GM12878 (cell line): ENCODE data around the gene CEP19. TPM values are rescaled to one million over a fixed set of nuclear protein-coding genes. Genes with fewer than 3 reads are reported as not detected.

ENCODE experiments used
- ATAC-seq: fragments of 200-7000 bp; cut with Tn5 transposase; 3 replicates; pipeline ENCODE4 v1.9.1; 2020; ENCODE audit warnings: mild to moderate bottlenecking, moderate library complexity
- BruUV-seq: library from RNA; stranded (reverse); fragments of 400-500 nt; replicated peaks from 2 replicates; lab custom pipeline; 2021; lab: Mats Ljungman, UMichigan
- CTCF ChIA-PET: fragments of 300-600 bp; sonication (Branson Sonifier 250); formaldehyde crosslinking; extraction: SDS; loops from one replicate; lab custom pipeline; 2021; ENCODE audit warnings: inconsistent platforms; lab: Yijun Ruan, JAX
- POLR2A ChIA-PET: fragments of 350-600 bp; formaldehyde crosslinking; extraction: SDS; loops from one replicate; lab custom pipeline; 2021; ENCODE audit warnings: inconsistent platforms; lab: Charles Lee
- RAD21 ChIA-PET: fragments of 300-600 bp; sonication (Branson Sonifier 250); formaldehyde crosslinking; loops from one replicate; lab custom pipeline; 2023; ENCODE audit warnings: antibody characterized with exemption; ENCODE audit not compliant: unreplicated experiment; lab: Charles Lee
- SMC1A ChIA-PET: fragments of 300-600 bp; sonication (Branson Sonifier 250); formaldehyde crosslinking; loops from one replicate; lab custom pipeline; 2023; ENCODE audit not compliant: unreplicated experiment, uncharacterized antibody; lab: Charles Lee
- DNase-seq: peaks from one replicate; pipeline ENCODE4 v3.0.0-alpha.2; 2011; ENCODE audit warnings: low read depth, low spot score
- FAIRE-seq: peaks from 3 replicates; lab custom pipeline; 2011; peaks lifted over from hg19 to GRCh38; lab: Jason Lieb, UNC
- H2AFZ ChIP-seq: 2 replicates; pipeline ENCODE4 v1.6.0; 2011; ENCODE audit warnings: low read depth, low read length, control low read depth; ENCODE audit not compliant: control insufficient read depth
- H3K27ac ChIP-seq: 2 replicates; pipeline ENCODE4 v1.5.1; 2011; ENCODE audit warnings: control low read depth; ENCODE audit not compliant: control insufficient read depth, insufficient read depth
- H3K27me3 ChIP-seq, 2 experiments: replicated peaks in 1 of 2; 2 replicates each; pipeline versions ENCODE4 v1.6.0 to v1.6.1; 2011; ENCODE audit warnings: low read length in 1 of 2; ENCODE audit not compliant: control insufficient read depth in 2 of 2, insufficient read depth in 2 of 2
- H3K36me3 ChIP-seq, 2 experiments: 2 replicates each; pipeline ENCODE4 v1.5.1; 2011; ENCODE audit warnings: low read length in 1 of 2; ENCODE audit not compliant: control insufficient read depth in 2 of 2, insufficient read depth in 2 of 2
- H3K4me1 ChIP-seq: 2 replicates; pipeline ENCODE4 v1.6.1; 2011; ENCODE audit warnings: mild to moderate bottlenecking, low read length, moderate library complexity, mixed read lengths; ENCODE audit not compliant: control insufficient read depth, insufficient read depth
- H3K4me2 ChIP-seq: 2 replicates; pipeline ENCODE4 v1.6.0; 2011; ENCODE audit warnings: control low read depth; ENCODE audit not compliant: control insufficient read depth, insufficient read depth
- H3K4me3 ChIP-seq: fragments of 200-600 bp; sonication (generic); 2 replicates; pipeline ENCODE4 v1.5.1; 2016
- H3K79me2 ChIP-seq: 2 replicates; pipeline ENCODE4 v1.6.0; 2011; ENCODE audit warnings: low read length; ENCODE audit not compliant: control insufficient read depth, insufficient read depth
- H3K9ac ChIP-seq: 2 replicates; pipeline ENCODE4 v1.8.0; 2011; ENCODE audit warnings: low read length, control low read depth, mixed read lengths; ENCODE audit not compliant: control insufficient read depth, insufficient read depth
- H3K9me3 ChIP-seq: replicated peaks from 3 replicates; pipeline ENCODE4 v1.5.1; 2011; ENCODE audit warnings: mild to moderate bottlenecking, low read length; ENCODE audit not compliant: control insufficient read depth, insufficient read depth
- H4K20me1 ChIP-seq: 2 replicates; pipeline ENCODE4 v1.6.0; 2011; ENCODE audit not compliant: control insufficient read depth, insufficient read depth
- BCL11A ChIP-seq: IDR thresholded peaks from 2 replicates; pipeline ENCODE4 v1.6.1; 2011; ENCODE audit warnings: low read depth, low read length
- CHD4 ChIP-seq: fragments of 200-600 bp; sonication (generic); IDR thresholded peaks from 2 replicates; pipeline ENCODE4 v1.6.1; 2016; ENCODE audit warnings: mild to moderate bottlenecking
- FOXK2 ChIP-seq: fragments of 450-650 bp; IDR thresholded peaks from 2 replicates; pipeline ENCODE4 v1.6.1; 2017; ENCODE audit warnings: mild to moderate bottlenecking, moderate library complexity
- GATAD2B ChIP-seq: fragments of 450-650 bp; conservative IDR thresholded peaks from 2 replicates; pipeline ENCODE4 v1.6.1; 2017; ENCODE audit warnings: low read depth, mild to moderate bottlenecking, moderate library complexity
- IRF4 ChIP-seq: IDR thresholded peaks from 2 replicates; pipeline ENCODE4 v1.6.1; 2011; ENCODE audit warnings: low read depth, low read length
- MEF2B ChIP-seq: fragments of 450-650 bp; IDR thresholded peaks from 2 replicates; pipeline ENCODE4 v1.6.1; 2018; ENCODE audit warnings: mild to moderate bottlenecking, moderate library complexity; ENCODE audit not compliant: partially characterized antibody, poor library complexity, severe bottlenecking
- POLR2AphosphoS5 ChIP-seq: IDR thresholded peaks from 2 replicates; pipeline ENCODE4 v1.6.1; 2011; ENCODE audit warnings: mild to moderate bottlenecking, low read length, inconsistent platforms
- RAD51 ChIP-seq: fragments of 450-650 bp; IDR thresholded peaks from 2 replicates; pipeline ENCODE4 v1.6.1; 2016; ENCODE audit warnings: moderate library complexity, mild to moderate bottlenecking, inconsistent platforms
- RELA ChIP-seq: fragments of 450-650 bp; IDR thresholded peaks from 2 replicates; pipeline ENCODE4 v1.8.0; 2014; ENCODE audit warnings: borderline replicate concordance; ENCODE audit not compliant: partially characterized antibody
- RFX5 ChIP-seq: IDR thresholded peaks from 2 replicates; pipeline ENCODE4 v1.6.1; 2011; ENCODE audit warnings: low read depth, low read length, improper control_type of control experiment
- SUZ12 ChIP-seq: fragments of 200-600 bp; sonication (generic); IDR thresholded peaks from one replicate; pipeline ENCODE4 v1.6.1; 2018; ENCODE audit warnings: antibody characterized with exemption, mild to moderate bottlenecking; ENCODE audit not compliant: unreplicated experiment
- ZNF217 ChIP-seq: fragments of 450-650 bp; IDR thresholded peaks from 2 replicates; pipeline ENCODE4 v1.6.1; 2017; ENCODE audit warnings: antibody characterized with exemption, mild to moderate bottlenecking
- ZNF274 ChIP-seq: IDR thresholded peaks from one replicate; pipeline ENCODE4 v1.8.0; 2011; ENCODE audit not compliant: insufficient read length, insufficient read depth
- WGBS: methylation state at CpG from one replicate; pipeline ENCODE4 v1.1.6; 2016; ENCODE audit warnings: low lambda C conversion rate; ENCODE audit not compliant: insufficient replicate concordance, insufficient coverage; ENCODE audit errors: missing lambda C conversion rate; 5-methylcytosine and 5-hydroxymethylcytosine counted together
- in situ Hi-C: fragments of 300-500 bp; cut with MboI; formaldehyde crosslinking; loops from 9 replicates; pipeline ENCODE4 v1.14.3; 2018; ENCODE audit warnings: mixed read lengths
- intact Hi-C: fragments of 100-400 bp; cut with micrococcal nuclease; formaldehyde crosslinking; loops from one replicate; pipeline ENCODE4 v1.14.2; 2022; ENCODE audit not compliant: unreplicated experiment
- polyA plus RNA-seq, 11 experiments: library from polyadenylated mRNA; depleted of rRNA in 4 of 11; unstranded in 6 of 11; stranded (reverse) in 5 of 11; fragments of >200 nt; fragmentation: Nextera tagmentation in 4 of 11; fragmentation: Illumina TruSeq in 1 of 11; extraction: Ambion mirVana in 4 of 11; extraction: Trizol in 1 of 11; gene quantifications; 1 replicate in 1 of 11; 2 replicates in 10 of 11; pipeline versions ENCODE4 v1.2.1 to v1.2.3, GENCODE V29; 2011 to 2016; ENCODE audit warnings: inconsistent platforms in 2 of 11, missing spikeins in 2 of 11, low read depth in 1 of 11
- total RNA-seq, 4 experiments: library from RNA; depleted of rRNA in 3 of 4; stranded (reverse); fragments of >200 nt in 3 of 4; fragmentation: Illumina TruSeq in 1 of 4; extraction: Trizol in 1 of 4; gene quantifications; 2 replicates each; pipeline versions ENCODE4 v1.2.1 to v1.2.3, GENCODE V29; 2013 to 2021
- TF ChIP-seq, protein P1 (sequence below): fragments of 450-650 bp; IDR thresholded peaks from 2 replicates; pipeline ENCODE4 v1.6.1; 2017; ENCODE audit warnings: mild to moderate bottlenecking, moderate library complexity
- TF ChIP-seq, protein P2 (sequence below): fragments of 150-350 bp; IDR thresholded peaks from 2 replicates; pipeline ENCODE4 v1.6.1; 2016; ENCODE audit warnings: low read depth, low read length

Gene CEP19
- total and polyA plus RNA-seq, 10 of the 15 experiments (the other 5 are each of a cell fraction or from before 2014, with no cell fraction given): 1.9 to 5.9 (median 2.7) TPM

DNA sequence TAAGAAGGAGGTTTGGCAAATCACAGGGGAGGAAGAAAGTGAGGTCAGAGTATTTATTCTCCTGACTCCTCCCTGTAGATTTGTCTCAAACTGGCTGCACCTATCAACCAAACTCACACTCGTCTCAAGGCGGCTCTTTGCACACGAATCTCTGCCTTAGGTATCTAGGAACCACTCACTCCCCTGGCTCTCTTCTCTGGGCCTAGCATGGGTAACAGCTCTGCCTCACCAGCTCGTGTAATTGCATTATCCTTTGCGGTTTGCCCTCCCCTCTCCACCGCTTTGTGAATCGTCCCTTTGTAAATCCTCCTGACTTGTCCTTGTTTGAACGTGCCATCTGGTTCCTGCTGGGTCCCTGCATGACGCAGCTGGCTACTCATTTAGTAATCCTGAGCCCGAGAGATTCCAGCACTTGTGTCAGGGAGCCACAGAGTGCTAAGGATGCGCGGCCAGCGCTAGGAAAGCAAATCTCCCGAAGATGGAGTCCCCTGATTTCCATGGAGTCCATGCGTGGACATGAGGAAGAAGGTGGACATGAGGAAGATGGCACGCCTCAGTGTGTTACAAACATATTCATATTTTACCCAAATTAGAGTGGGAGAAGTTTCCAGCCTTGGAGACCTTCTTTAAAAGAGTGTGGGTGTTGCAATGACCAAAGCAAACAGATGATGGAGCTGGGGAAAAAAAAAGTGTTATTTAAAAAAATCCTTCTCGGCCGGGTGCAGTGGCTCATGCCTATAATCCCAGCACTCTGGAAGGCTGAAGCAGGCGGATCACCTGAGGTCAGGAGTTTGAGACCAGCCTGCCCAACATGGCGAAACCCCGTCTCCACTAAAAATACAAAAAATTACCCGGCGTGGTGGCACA lies 45.8 kb downstream of the CEP19 start:
- no peaks in the 10 kb centered on the region for H4K20me1 ChIP-seq
- H3K27me3 ChIP-seq: no peaks in the 10 kb centered on the region
- ChIA-PET CTCF (no interaction called here), RAD21 (no interaction called here), POLR2A (interaction anchor here (0.5 to 0.7 kb wide), 2 partner anchors 56 to 435 kb away, joined by 3 to 7 read pairs; no protein-coding TSS in a partner anchor), SMC1A (no interaction called here)
- no peak overlapping the region for H2AFZ ChIP-seq
- in situ Hi-C loops (no loop called here), intact Hi-C loops (no loop called here)
- FAIRE-seq (no peak), DNase-seq (no peak), ATAC-seq (no peak)
- no peak overlapping the region for H3K9ac ChIP-seq
- no peak overlapping the region for H3K4me2 ChIP-seq
- peaks cover 0 to 5% of the 10 kb centered on the region in 2 experiments; a peak in 3 of 4 replicates for H3K36me3 ChIP-seq
- 91% methylated on average over 23 of the region's 23 CpGs for WGBS
- H3K4me3 ChIP-seq: no peak overlapping the region
- no peak overlapping the region for H3K27ac ChIP-seq
- H3K4me1 ChIP-seq: peaks cover 4% of the 10 kb centered on the region; the same call in 1 of the 2 replicates
- H3K79me2 ChIP-seq: no peaks in the 10 kb centered on the region
- no TSS peak for BruUV-seq
- no peaks in the 10 kb centered on the region for H3K9me3 ChIP-seq
- no peak for TF ChIP-seq RFX5
- TF ChIP-seq ZNF217: no peak
- no peak for TF ChIP-seq CHD4
- no peak for TF ChIP-seq RAD51
- no peak for TF ChIP-seq SUZ12
- TF ChIP-seq FOXK2: no peak
- no peak for TF ChIP-seq ZNF274
- no peak for TF ChIP-seq POLR2AphosphoS5
- TF ChIP-seq IRF4: no peak
- TF ChIP-seq, protein P1, sequence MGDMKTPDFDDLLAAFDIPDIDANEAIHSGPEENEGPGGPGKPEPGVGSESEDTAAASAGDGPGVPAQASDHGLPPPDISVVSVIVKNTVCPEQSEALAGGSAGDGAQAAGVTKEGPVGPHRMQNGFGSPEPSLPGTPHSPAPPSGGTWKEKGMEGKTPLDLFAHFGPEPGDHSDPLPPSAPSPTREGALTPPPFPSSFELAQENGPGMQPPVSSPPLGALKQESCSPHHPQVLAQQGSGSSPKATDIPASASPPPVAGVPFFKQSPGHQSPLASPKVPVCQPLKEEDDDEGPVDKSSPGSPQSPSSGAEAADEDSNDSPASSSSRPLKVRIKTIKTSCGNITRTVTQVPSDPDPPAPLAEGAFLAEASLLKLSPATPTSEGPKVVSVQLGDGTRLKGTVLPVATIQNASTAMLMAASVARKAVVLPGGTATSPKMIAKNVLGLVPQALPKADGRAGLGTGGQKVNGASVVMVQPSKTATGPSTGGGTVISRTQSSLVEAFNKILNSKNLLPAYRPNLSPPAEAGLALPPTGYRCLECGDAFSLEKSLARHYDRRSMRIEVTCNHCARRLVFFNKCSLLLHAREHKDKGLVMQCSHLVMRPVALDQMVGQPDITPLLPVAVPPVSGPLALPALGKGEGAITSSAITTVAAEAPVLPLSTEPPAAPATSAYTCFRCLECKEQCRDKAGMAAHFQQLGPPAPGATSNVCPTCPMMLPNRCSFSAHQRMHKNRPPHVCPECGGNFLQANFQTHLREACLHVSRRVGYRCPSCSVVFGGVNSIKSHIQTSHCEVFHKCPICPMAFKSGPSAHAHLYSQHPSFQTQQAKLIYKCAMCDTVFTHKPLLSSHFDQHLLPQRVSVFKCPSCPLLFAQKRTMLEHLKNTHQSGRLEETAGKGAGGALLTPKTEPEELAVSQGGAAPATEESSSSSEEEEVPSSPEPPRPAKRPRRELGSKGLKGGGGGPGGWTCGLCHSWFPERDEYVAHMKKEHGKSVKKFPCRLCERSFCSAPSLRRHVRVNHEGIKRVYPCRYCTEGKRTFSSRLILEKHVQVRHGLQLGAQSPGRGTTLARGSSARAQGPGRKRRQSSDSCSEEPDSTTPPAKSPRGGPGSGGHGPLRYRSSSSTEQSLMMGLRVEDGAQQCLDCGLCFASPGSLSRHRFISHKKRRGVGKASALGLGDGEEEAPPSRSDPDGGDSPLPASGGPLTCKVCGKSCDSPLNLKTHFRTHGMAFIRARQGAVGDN: no peak
- TF ChIP-seq RELA: no peak
- no peak for TF ChIP-seq BCL11A
- TF ChIP-seq MEF2B: no peak
- TF ChIP-seq GATAD2B: no peak
- TF ChIP-seq, protein P2, sequence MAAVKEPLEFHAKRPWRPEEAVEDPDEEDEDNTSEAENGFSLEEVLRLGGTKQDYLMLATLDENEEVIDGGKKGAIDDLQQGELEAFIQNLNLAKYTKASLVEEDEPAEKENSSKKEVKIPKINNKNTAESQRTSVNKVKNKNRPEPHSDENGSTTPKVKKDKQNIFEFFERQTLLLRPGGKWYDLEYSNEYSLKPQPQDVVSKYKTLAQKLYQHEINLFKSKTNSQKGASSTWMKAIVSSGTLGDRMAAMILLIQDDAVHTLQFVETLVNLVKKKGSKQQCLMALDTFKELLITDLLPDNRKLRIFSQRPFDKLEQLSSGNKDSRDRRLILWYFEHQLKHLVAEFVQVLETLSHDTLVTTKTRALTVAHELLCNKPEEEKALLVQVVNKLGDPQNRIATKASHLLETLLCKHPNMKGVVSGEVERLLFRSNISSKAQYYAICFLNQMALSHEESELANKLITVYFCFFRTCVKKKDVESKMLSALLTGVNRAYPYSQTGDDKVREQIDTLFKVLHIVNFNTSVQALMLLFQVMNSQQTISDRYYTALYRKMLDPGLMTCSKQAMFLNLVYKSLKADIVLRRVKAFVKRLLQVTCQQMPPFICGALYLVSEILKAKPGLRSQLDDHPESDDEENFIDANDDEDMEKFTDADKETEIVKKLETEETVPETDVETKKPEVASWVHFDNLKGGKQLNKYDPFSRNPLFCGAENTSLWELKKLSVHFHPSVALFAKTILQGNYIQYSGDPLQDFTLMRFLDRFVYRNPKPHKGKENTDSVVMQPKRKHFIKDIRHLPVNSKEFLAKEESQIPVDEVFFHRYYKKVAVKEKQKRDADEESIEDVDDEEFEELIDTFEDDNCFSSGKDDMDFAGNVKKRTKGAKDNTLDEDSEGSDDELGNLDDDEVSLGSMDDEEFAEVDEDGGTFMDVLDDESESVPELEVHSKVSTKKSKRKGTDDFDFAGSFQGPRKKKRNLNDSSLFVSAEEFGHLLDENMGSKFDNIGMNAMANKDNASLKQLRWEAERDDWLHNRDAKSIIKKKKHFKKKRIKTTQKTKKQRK: no peak
